8988T (cell line): ENCODE measurements around the gene ANKRD33B.
A peak's percentile ranks its signal among the peaks of the same experiment; 100 is the strongest.

Experiments used
- DNase-seq: peaks from one replicate; pipeline ENCODE4 v3.0.0; 2011

The ANKRD33B gene

DNA sequence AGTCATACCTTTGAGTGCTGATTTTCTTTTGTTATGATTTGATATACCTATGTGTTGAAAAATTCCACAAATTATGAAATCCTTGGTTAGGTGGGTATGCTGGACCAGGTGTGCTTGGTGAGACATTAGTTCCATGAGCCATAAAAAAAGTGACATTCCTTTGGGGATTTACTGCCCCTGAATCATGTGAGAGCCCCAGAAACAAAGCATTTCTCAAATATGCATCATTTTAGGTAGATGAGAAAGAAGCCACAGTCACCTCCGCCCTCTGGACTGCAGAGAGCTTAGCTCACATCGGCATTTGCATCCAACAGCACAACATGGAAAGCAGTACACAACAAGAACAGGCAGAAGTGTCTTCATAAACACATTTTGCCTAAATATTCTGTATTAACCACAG lies 141.9 kb downstream of the ANKRD33B start:
- DNase-seq, result peak; percentile 52

DNA sequence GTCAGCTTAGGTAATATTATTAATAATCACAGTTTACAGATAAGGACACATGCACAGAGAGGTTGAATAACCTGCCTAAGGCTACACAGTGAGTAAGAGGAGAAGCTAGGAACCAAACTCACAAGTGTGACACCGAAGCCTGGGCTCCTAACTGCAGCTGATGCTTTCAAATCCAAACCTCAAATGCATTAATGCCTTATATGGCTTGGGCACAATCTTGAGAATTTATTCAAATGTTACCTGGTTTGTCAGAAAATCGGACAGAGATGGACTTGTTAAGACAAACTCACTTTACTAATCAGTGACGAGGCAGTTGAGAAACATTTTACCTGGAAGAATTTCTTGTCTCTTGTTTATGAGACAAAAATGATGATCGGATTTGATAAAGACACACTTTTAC lies 142.5 kb downstream of the ANKRD33B start:
- DNase-seq, result no peak
